Hippocampal formation (tissue), 2 donors: Measurements from ENCODE around the gene TAS2R1.

Experiments used
- DNase-seq, 2 donors: peaks; one replicate each; lab custom pipeline; 2025; lab: John Stamatoyannopoulos, UW

Gene TAS2R1

GRCh38 chr5:9588254-9588653 lies 41.9 kb downstream of the TAS2R1 start:
- DNase-seq: no peak

- no peak for DNase-seq
Observed at GRCh38 chr5:9587135-9587534, 43.0 kb downstream of the TAS2R1 start.

DNA sequence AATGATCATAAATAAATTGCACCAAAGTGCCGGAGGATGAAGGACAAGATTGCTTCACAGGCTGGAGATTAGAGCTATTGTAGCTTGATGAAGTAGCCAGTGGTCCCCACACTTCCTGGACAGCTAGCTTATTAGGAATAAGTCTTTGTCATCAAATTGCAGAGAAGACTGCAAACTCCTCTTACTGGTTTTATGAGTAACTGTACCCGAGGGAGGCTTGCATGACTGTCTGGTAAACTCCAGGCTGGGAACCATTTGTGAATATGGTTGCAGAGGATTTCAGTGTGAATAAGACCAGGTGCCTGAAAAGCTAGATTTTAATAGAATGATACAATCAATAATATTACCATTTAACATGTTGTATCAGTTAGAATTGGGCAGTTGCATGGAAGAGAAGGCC lies 47.7 kb downstream of the TAS2R1 start:
- DNase-seq: no peak
